ENCODE data around the gene CNTFR.

The CNTFR gene

DNA sequence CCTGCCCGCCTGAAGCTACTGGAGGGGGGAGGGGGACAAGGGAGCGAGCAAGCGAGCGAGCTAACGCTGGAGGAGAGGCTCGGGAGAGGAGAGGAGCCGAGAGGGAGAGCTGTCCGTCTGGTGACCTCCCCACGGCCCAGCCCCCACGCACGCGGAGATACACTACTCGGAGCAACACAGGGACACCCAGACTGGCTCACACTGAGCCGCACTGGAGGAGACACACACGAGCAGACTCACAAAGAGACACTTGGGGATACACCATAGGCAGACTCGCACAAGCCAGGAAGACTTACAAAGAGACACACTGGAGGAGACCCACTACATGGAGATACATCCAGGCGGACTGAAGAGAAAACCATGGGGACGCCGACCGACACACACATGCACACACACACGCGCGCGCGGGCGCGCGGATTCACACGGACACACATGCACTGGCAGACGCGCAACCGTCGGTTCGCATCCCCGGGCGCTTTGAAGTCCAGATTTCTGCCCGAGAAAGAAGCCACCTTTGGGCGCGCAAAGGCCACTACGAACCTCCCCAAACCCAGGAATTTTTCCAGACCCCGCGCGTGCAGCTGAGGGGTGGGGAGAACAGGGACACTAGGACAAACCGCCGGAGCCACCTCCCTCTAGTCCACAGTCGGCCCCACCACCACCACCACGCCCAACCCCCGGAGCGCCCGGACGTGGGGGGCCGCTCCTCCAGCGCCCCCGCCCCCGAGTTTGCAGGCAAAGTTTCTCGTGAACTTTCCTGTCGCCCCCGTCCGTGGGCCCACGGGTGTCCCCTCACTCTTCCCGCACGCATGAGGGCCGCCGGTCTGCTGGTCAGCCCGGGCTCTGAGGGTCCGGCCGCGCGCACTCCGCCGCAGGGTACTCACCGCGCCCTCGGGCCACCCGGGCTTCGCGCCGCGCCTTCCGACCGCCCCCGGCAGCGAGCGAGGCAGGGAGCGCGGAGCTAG is 571 bp downstream of the CNTFR start:
- DNase-seq (ENCODE audit: low read depth): no peak

GRCh38 chr9:34587271-34587670 is 2.3 kb downstream of the CNTFR start:
- DNase-seq (ENCODE audit: low read depth): no peak

DNA sequence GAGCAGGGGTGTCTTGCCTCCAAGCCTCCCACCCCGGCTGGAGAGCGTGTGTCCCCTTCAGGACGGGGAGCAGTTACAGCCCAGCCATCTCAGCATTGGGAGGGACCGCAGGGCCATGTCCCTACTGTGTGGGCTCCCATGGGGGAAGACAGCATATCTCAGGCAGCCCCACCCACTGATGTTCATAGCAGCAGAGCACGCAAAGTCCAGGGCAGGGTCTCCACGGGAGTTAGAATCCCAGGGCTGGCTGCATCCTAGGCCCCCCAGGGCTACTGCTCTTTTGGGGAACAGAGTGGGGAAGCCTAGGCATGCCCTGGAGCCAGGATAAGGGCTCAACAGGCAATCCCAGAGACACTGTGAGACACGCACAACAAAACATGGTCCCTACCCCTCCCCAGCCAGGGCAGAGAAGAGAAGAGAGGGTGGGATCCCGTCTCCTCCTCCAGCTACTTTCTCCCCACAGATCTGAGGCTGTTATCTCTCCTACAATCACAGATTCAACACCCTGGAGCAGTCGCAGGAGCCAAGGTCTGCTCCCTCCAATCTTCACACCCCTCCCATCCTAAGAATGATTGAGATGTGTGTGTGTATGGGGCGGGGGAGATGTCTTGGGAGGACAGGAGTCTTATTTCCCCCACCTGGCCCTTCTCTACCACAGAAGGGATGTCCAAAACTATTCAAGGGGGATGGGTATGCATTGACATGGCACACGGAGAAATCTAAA is 3.4 kb downstream of the CNTFR start:
- no peak for DNase-seq (ENCODE audit: low read depth)

DNA sequence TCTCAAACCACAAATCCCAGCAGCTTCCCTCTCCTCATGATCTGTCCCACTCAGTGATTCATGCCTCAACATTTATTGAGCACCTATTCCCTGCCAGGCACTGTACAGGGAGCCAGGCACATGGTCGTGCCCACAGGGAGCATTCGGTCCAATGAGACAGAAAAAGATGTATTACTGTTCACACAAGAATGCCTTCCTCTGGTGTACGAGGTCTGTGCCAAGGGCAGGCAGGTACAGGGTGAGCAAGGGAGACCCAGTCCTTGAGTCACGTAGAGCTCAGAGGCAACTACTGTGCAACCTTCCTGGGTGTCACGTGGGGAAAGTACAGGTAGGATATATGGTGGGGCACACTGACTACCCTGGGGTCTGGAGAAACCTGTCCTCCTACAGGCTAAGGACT is 4.6 kb downstream of the CNTFR start:
- no peak for DNase-seq (ENCODE audit: low read depth)

GRCh38 chr9:34582787-34583186 is 6.7 kb downstream of the CNTFR start:
- no peak for DNase-seq (ENCODE audit: low read depth)

DNA sequence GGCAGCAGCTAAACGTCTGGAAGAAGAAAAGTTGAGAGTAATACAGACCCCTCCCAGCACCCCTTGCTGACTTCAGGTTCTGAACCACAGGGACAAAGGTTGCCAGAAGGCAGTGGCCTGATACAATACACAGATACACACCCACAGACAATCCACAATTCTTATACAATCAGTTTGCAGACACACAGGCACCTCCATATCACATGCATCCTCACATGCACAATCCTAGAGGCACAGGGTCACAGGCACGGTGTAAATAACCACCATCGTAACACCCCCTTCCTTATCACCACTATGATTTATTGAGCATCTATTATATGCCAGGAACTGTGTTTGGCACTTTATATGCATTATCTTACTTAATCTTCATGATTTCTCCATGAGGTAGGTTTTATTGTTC is 8.2 kb downstream of the CNTFR start:
- no peak for DNase-seq (ENCODE audit: low read depth)

DNA sequence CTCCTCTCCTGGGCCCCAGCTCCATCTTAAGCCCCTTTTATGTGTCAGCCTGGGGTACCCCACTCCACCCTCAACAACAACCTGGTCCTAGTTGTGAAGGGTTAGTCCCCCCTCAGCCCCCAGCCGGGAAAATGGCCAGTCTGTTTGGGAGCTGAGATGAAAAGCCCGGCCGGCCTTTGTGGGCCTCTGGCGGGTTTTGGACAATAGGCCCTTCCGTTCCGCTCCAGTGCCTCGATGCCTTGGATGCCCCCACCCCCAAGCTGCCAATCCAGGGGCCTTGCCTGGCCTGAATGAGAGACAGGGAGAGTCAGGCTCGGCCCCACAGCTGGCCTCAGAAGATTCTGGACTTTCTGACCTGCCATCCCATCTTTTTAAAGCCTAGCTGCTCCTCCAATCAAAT is 9.2 kb downstream of the CNTFR start:
- DNase-seq (ENCODE audit: low read depth): no peak

- no peak for DNase-seq (ENCODE audit: low read depth)
Observed at GRCh38 chr9:34579808-34580163, 9.7 kb downstream of the CNTFR start.

- DNase-seq (ENCODE audit: low read depth): no peak
Observed at GRCh38 chr9:34579104-34579807, 10.3 kb downstream of the CNTFR start.

DNA sequence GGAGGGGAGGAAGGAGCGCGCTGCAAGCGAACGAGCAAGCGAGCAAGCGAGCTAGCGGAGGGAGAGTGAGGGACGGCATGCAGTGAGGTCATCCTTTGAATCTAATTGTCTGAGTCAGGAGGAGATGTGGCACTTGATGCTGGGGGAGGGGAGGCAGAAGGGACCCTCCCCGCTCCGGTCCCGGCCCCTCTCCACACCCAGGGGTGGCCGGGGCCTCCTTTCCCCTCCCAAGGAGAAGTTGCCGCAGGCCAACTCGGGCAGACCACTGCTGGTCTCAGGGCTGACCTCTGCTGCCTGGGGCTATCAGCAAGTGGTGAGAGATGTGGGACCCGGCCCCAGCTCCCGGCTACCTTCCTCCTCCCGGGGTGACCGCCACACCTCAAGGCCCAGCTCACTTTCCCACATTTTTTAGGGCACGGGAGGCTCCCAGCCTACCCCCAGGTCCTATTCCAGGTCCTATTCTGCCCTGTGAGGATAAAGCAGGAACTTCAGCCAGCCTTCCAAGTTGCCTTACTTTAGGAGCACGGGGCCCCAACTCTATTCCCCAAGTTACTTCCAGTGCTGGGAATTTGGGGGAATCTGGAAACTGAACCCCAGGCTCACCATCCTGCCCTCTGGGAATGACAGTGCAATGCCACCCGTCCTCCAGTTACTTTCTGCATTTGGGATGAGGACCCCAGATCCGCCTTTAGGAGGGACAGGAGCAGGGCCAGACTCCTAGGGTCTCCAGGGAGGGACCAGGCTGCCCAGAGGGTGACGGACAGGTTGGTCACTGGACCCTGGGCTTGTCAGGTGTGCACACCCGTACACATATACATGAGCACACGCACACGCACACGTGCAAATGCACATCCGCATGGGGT is 11.1 kb downstream of the CNTFR start:
- DNase-seq (ENCODE audit: low read depth): no peak

DNA sequence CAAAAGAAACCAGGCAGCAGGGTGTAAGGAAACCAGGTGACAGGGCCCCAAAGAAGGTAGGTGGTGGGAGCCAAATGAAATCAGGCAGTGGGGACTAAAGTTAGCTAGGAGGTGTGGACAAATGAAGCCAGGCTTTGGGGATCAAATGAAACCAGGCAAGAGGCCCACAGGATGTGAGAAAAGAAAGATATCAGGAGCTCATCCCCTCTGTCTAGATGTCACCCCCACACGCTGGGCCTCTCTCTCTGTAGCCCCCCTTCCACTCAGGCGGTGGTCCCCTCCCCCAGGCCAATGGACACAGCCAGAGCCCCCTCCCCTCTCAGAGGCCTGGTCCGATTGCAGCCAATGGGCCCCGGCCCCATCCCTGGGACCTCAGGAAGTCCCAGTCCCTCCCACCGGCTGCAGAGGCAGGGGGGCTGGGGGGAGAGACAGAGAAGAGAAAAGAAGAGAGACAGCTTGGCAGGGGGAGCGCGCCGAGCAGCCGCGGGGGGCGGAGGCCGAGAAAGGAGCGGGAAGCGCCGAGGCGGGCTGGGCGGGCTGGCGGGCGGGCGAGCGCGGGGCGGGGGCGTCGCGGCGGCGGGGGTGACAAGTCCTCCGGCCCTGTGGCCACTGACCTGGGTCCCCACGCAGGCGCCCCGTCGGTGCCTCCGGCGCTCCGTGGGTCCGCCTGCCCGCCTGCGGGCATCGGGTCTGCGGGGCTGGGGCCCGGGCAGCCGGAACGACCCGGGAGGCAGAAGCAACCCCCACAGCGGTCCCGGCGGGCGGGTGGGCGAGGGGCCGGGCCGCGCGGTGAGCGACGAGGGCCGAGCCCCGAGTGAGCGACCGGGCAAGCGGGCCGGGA is 11.9 kb downstream of the CNTFR start:
- no peak for DNase-seq (ENCODE audit: low read depth)

GRCh38 chr9:34576597-34577399 is 12.7 kb downstream of the CNTFR start:
- no peak for DNase-seq (ENCODE audit: low read depth)

GRCh38 chr9:34575862-34576596 is 13.5 kb downstream of the CNTFR start:
- no peak for DNase-seq (ENCODE audit: low read depth)

DNA sequence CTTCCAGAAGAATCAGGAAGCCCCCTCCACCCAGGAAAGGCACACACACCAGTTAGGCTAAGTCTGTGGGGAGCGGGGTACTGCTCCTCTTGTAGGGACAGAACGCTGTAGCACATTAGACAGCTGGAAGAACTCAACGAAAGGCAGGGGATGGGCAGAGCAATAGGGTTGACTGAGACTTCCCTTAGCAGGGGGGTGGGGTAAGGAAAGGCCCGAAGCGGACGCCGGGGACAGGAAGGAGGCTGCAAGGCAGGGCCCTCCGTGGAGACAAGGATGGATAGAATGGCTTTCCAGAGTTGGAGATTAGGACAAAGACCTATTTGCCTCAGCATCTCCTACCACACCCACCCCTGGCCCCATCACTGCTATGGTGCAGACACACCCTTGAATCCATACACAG is 14.3 kb downstream of the CNTFR start:
- no peak for DNase-seq (ENCODE audit: low read depth)

DNA sequence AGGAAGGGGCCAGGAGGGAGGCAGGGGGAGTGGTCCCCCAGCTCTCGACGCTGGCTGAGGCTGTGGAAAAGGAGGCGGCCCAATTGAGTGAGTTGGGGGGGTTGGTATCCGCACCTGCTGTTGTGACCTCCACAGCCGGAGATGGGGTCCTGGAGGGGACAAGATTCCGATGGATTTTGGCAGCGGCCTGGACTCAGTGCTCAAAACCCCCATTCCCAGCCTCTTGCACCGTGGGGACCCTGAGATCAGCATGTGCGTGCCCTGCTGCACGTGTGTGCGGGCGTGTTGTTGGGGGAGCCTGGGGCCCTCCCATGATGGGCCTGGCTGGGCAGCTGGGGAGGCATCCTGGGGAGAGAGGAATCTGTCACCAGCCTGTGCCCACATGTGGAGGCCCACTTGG is 15.0 kb downstream of the CNTFR start:
- no peak for DNase-seq (ENCODE audit: low read depth)

DNA sequence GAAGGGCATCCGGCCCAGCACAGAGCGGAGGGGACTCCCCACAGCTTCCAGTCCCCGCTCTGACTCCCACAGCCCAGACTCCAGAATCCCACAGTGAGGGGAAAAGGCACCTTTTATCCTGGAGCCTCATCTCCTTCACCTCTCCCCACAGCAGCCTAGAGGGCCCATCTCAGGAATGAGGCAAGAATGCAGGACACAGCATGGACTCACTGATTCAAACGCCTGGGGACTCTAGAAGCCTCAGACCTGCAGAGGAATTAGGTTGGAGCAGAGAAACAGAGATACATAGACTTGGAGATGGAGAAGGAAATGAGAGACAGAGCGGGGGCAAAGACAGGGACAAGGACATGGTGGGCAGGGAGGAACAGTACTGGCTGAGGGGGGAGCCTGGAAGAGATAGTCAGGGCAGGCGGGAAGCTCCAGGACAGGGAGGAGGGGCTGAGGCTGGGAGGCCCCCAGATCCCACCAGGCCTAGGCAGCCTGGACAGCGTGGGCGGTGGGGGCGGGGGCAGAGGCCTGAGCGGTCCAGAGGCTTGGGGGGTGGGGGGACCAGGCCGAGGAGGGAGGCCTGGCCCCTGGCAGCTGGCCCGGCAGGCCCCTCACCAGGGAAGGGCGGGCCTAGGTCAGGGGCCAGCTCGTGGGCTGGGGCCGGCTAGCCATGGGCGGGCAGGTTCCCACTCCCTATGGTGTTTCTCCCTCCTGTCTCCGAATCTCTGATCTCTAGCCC is 15.8 kb downstream of the CNTFR start:
- no peak for DNase-seq (ENCODE audit: low read depth)

DNA sequence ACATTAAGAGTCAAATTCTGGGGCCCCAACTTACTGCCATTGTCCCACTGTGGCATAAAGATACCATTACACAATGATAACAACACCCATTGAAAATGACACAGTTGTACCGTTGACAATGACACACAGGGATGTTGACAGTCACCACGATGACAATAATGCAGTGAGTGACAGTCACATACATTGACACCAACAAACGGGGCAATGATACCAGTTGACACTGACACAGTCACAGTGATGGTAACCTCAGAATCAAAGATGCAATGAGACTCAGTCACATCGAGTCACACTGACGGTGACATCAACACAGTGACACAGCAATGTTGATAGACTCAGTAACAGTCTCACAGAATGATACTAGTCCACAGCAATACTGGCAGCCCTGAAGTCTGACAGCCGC is 16.9 kb downstream of the CNTFR start:
- DNase-seq (ENCODE audit: low read depth): no peak

DNA sequence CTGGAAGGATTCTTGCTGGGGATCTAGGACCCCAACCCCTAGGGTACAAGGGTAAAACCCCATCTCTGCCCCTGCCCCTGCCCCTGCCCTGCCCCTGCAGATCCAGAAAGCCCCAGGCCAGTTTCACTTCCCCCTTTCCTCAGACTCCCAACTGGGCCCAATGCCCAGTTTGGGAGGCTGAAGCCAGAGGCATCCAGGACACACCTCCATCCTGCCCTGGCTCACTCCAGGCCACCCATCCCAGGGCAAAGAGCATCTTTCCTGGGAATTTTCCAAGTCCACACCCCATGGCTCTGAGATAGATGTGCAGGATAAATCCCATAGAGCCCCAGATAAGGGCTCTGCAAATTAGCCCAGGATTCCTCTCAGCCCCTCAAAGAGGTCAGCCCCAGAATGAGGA is 17.4 kb downstream of the CNTFR start:
- DNase-seq (ENCODE audit: low read depth): no peak

GRCh38 chr9:34571481-34571810 is 18.1 kb downstream of the CNTFR start:
- DNase-seq (ENCODE audit: low read depth): no peak

Data from stimulated activated CD4-positive, alpha-beta T cell treated with anti-CD3 and anti-CD28 coated beads, Interleukin-2, amount 100 ng/mL, for 4 hours (primary cell).